Vagina (tissue), 2 donors: ENCODE results near the gene RAPGEF4.

ENCODE experiments used
- CTCF ChIP-seq, 3 experiments: fragments of 450-650 bp in 2 of 3; fragments of 200-600 bp in 1 of 3; sonication (generic) in 1 of 3; IDR thresholded peaks; one replicate each; pipeline ENCODE4 v1.5.1; 2017 to 2019; ENCODE audit warnings: antibody characterized with exemption in 3 of 3, mild to moderate bottlenecking in 2 of 3, moderate library complexity in 2 of 3
- POLR2A ChIP-seq, 2 donors: fragments of 450-650 bp; IDR thresholded peaks; one replicate each; pipeline ENCODE4 v1.6.1; 2017; ENCODE audit warnings: antibody characterized with exemption in 2 of 2, mild to moderate bottlenecking in 2 of 2, moderate library complexity in 2 of 2
- POLR2AphosphoS5 ChIP-seq, 2 donors: sonication (generic); formaldehyde crosslinking; IDR thresholded peaks; one replicate each; pipeline ENCODE4 v1.9.0; 2017; ENCODE audit warnings: antibody characterized with exemption in 2 of 2, mild to moderate bottlenecking in 2 of 2, low read depth in 1 of 2; ENCODE audit not compliant: insufficient read depth in 1 of 2

- TF ChIP-seq CTCF (IDR thresholded peaks at IDR 0.05) (peak; percentile 50 to 77 (median 63)), POLR2AphosphoS5 (IDR thresholded peaks at IDR 0.05; ENCODE audit: insufficient read depth in 1 of 2, low read depth in 1 of 2) (peak in 1 of 2 donors; percentile 20), POLR2A (IDR thresholded peaks at IDR 0.05) (no peak)
These were observed 70.8 kb downstream of the RAPGEF4 start for GRCh38 chr2:172806493-172806892.
